Gastroesophageal sphincter (tissue), 3 donors: Measurements from ENCODE around the gene CLDN4.

Source experiments
- EP300 ChIP-seq: sonication (generic); formaldehyde crosslinking; IDR thresholded peaks from one replicate; pipeline ENCODE4 v1.6.1; 2017; ENCODE audit warnings: antibody characterized with exemption, mild to moderate bottlenecking
- POLR2A ChIP-seq, 2 donors: fragments of 450-650 bp; IDR thresholded peaks; one replicate each; pipeline ENCODE4 v1.6.1; 2017; ENCODE audit warnings: antibody characterized with exemption in 2 of 2, mild to moderate bottlenecking in 2 of 2, moderate library complexity in 1 of 2
- TF ChIP-seq, protein P1 (sequence below), 4 experiments: fragments of 200-600 bp in 2 of 4; fragments of 450-650 bp in 2 of 4; sonication (generic) in 1 of 4; IDR thresholded peaks; one replicate each; pipeline ENCODE4 v1.5.1; 2017 to 2019; ENCODE audit warnings: antibody characterized with exemption in 4 of 4, mild to moderate bottlenecking in 2 of 4, moderate library complexity in 2 of 4

DNA sequence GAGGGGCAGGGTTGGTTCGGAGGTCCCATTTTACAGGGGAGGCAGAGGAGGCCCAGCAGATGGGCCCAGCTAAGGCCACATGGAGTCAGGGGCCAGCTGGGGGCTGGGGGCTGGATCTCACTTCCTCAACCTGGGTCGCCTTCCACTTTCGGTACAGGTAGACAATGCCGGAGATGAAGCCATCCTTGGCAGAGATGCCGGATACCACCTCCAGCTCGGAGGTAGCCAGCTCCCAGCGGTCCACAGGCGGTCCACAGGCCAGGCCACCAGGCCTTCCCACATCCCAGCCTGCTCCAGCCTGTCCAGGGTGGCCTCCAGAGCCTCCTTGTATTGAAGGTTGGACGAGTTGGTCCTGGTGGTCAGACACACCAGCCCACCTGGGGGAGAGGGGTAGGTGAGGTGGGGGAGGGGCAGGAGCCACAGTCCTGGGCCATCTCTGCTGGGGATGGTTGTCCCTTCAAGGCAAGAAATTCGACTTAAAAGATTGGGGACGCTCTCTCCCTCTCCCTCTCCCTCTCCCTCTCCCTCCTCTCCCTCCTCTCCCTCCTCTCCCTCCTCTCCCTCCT is 3.9 kb downstream of the CLDN4 start:
- TF ChIP-seq, protein P1, sequence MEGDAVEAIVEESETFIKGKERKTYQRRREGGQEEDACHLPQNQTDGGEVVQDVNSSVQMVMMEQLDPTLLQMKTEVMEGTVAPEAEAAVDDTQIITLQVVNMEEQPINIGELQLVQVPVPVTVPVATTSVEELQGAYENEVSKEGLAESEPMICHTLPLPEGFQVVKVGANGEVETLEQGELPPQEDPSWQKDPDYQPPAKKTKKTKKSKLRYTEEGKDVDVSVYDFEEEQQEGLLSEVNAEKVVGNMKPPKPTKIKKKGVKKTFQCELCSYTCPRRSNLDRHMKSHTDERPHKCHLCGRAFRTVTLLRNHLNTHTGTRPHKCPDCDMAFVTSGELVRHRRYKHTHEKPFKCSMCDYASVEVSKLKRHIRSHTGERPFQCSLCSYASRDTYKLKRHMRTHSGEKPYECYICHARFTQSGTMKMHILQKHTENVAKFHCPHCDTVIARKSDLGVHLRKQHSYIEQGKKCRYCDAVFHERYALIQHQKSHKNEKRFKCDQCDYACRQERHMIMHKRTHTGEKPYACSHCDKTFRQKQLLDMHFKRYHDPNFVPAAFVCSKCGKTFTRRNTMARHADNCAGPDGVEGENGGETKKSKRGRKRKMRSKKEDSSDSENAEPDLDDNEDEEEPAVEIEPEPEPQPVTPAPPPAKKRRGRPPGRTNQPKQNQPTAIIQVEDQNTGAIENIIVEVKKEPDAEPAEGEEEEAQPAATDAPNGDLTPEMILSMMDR (IDR thresholded peaks at IDR 0.05): no peak
- TF ChIP-seq POLR2A (IDR thresholded peaks at IDR 0.05) (no peak), EP300 (no peak)
